GM12878 (cell line): ENCODE measurements around the gene OGFOD2. TPM values are rescaled to one million over a fixed set of nuclear protein-coding genes. Genes with fewer than 3 reads are reported as not detected.

Source experiments
- ATAC-seq: fragments of 200-7000 bp; cut with Tn5 transposase; 3 replicates; pipeline ENCODE4 v1.9.1; 2020; ENCODE audit warnings: mild to moderate bottlenecking, moderate library complexity
- BruUV-seq: library from RNA; stranded (reverse); fragments of 400-500 nt; replicated peaks from 2 replicates; lab custom pipeline; 2021; lab: Mats Ljungman, UMichigan
- CTCF ChIA-PET: fragments of 300-600 bp; sonication (Branson Sonifier 250); formaldehyde crosslinking; extraction: SDS; loops from one replicate; lab custom pipeline; 2021; ENCODE audit warnings: inconsistent platforms; lab: Yijun Ruan, JAX
- POLR2A ChIA-PET: fragments of 350-600 bp; formaldehyde crosslinking; extraction: SDS; loops from one replicate; lab custom pipeline; 2021; ENCODE audit warnings: inconsistent platforms; lab: Charles Lee
- RAD21 ChIA-PET: fragments of 300-600 bp; sonication (Branson Sonifier 250); formaldehyde crosslinking; loops from one replicate; lab custom pipeline; 2023; ENCODE audit warnings: antibody characterized with exemption; ENCODE audit not compliant: unreplicated experiment; lab: Charles Lee
- SMC1A ChIA-PET: fragments of 300-600 bp; sonication (Branson Sonifier 250); formaldehyde crosslinking; loops from one replicate; lab custom pipeline; 2023; ENCODE audit not compliant: unreplicated experiment, uncharacterized antibody; lab: Charles Lee
- DNase-seq: peaks from one replicate; pipeline ENCODE4 v3.0.0-alpha.2; 2011; ENCODE audit warnings: low read depth, low spot score
- FAIRE-seq: peaks from 3 replicates; lab custom pipeline; 2011; peaks lifted over from hg19 to GRCh38; lab: Jason Lieb, UNC
- H2AFZ ChIP-seq: 2 replicates; pipeline ENCODE4 v1.6.0; 2011; ENCODE audit warnings: low read depth, low read length, control low read depth; ENCODE audit not compliant: control insufficient read depth
- H3K27ac ChIP-seq: 2 replicates; pipeline ENCODE4 v1.5.1; 2011; ENCODE audit warnings: control low read depth; ENCODE audit not compliant: control insufficient read depth, insufficient read depth
- H3K27me3 ChIP-seq, 2 experiments: replicated peaks in 1 of 2; 2 replicates each; pipeline versions ENCODE4 v1.6.0 to v1.6.1; 2011; ENCODE audit warnings: low read length in 1 of 2; ENCODE audit not compliant: control insufficient read depth in 2 of 2, insufficient read depth in 2 of 2
- H3K36me3 ChIP-seq, 2 experiments: 2 replicates each; pipeline ENCODE4 v1.5.1; 2011; ENCODE audit warnings: low read length in 1 of 2; ENCODE audit not compliant: control insufficient read depth in 2 of 2, insufficient read depth in 2 of 2
- H3K4me1 ChIP-seq: 2 replicates; pipeline ENCODE4 v1.6.1; 2011; ENCODE audit warnings: mild to moderate bottlenecking, low read length, moderate library complexity, mixed read lengths; ENCODE audit not compliant: control insufficient read depth, insufficient read depth
- H3K4me2 ChIP-seq: 2 replicates; pipeline ENCODE4 v1.6.0; 2011; ENCODE audit warnings: control low read depth; ENCODE audit not compliant: control insufficient read depth, insufficient read depth
- H3K4me3 ChIP-seq: fragments of 200-600 bp; sonication (generic); 2 replicates; pipeline ENCODE4 v1.5.1; 2016
- H3K79me2 ChIP-seq: 2 replicates; pipeline ENCODE4 v1.6.0; 2011; ENCODE audit warnings: low read length; ENCODE audit not compliant: control insufficient read depth, insufficient read depth
- H3K9ac ChIP-seq: 2 replicates; pipeline ENCODE4 v1.8.0; 2011; ENCODE audit warnings: low read length, control low read depth, mixed read lengths; ENCODE audit not compliant: control insufficient read depth, insufficient read depth
- H3K9me3 ChIP-seq: replicated peaks from 3 replicates; pipeline ENCODE4 v1.5.1; 2011; ENCODE audit warnings: mild to moderate bottlenecking, low read length; ENCODE audit not compliant: control insufficient read depth, insufficient read depth
- H4K20me1 ChIP-seq: 2 replicates; pipeline ENCODE4 v1.6.0; 2011; ENCODE audit not compliant: control insufficient read depth, insufficient read depth
- BCL3 ChIP-seq: IDR thresholded peaks from 2 replicates; pipeline ENCODE4 v1.6.1; 2011; ENCODE audit warnings: borderline replicate concordance, low read depth, mild to moderate bottlenecking, moderate library complexity, low read length; ENCODE audit not compliant: insufficient read depth, poor library complexity, severe bottlenecking
- CEBPB ChIP-seq, 2 experiments: fragments of 150-350 bp in 1 of 2; IDR thresholded peaks; 2 replicates each; pipeline ENCODE4 v1.6.1; 2012 to 2014; ENCODE audit warnings: low read depth in 2 of 2, low read length in 2 of 2, borderline replicate concordance in 1 of 2, inconsistent platforms in 1 of 2
- CREM ChIP-seq: IDR thresholded peaks from 2 replicates; pipeline ENCODE4 v1.6.1; 2014; ENCODE audit warnings: antibody characterized with exemption, low read depth
- HDGF ChIP-seq: fragments of 450-650 bp; IDR thresholded peaks from 2 replicates; pipeline ENCODE4 v1.6.1; 2016; ENCODE audit warnings: antibody characterized with exemption
- NKRF ChIP-seq: fragments of 450-650 bp; conservative IDR thresholded peaks from 2 replicates; pipeline ENCODE4 v1.6.1; 2017; ENCODE audit warnings: mild to moderate bottlenecking, moderate library complexity
- NR2C2 ChIP-seq: IDR thresholded peaks from 2 replicates; pipeline ENCODE4 v1.6.1; 2011; ENCODE audit warnings: borderline replicate concordance, low read depth; ENCODE audit not compliant: control insufficient read depth, insufficient read length
- PML ChIP-seq: IDR thresholded peaks from 2 replicates; pipeline ENCODE4 v1.6.1; 2012; ENCODE audit warnings: low read length, inconsistent platforms
- POLR2AphosphoS5 ChIP-seq: IDR thresholded peaks from 2 replicates; pipeline ENCODE4 v1.6.1; 2011; ENCODE audit warnings: mild to moderate bottlenecking, low read length, inconsistent platforms
- RELA ChIP-seq: fragments of 450-650 bp; IDR thresholded peaks from 2 replicates; pipeline ENCODE4 v1.8.0; 2014; ENCODE audit warnings: borderline replicate concordance; ENCODE audit not compliant: partially characterized antibody
- YBX1 ChIP-seq: fragments of 450-650 bp; IDR thresholded peaks from 2 replicates; pipeline ENCODE4 v1.6.1; 2016; ENCODE audit warnings: antibody characterized with exemption
- WGBS: methylation state at CpG from one replicate; pipeline ENCODE4 v1.1.6; 2016; ENCODE audit warnings: low lambda C conversion rate; ENCODE audit not compliant: insufficient replicate concordance, insufficient coverage; ENCODE audit errors: missing lambda C conversion rate; 5-methylcytosine and 5-hydroxymethylcytosine counted together
- in situ Hi-C: fragments of 300-500 bp; cut with MboI; formaldehyde crosslinking; loops from 9 replicates; pipeline ENCODE4 v1.14.3; 2018; ENCODE audit warnings: mixed read lengths
- intact Hi-C: fragments of 100-400 bp; cut with micrococcal nuclease; formaldehyde crosslinking; loops from one replicate; pipeline ENCODE4 v1.14.2; 2022; ENCODE audit not compliant: unreplicated experiment
- polyA plus RNA-seq, 11 experiments: library from polyadenylated mRNA; depleted of rRNA in 4 of 11; unstranded in 6 of 11; stranded (reverse) in 5 of 11; fragments of >200 nt; fragmentation: Nextera tagmentation in 4 of 11; fragmentation: Illumina TruSeq in 1 of 11; extraction: Ambion mirVana in 4 of 11; extraction: Trizol in 1 of 11; gene quantifications; 1 replicate in 1 of 11; 2 replicates in 10 of 11; pipeline versions ENCODE4 v1.2.1 to v1.2.3, GENCODE V29; 2011 to 2016; ENCODE audit warnings: inconsistent platforms in 2 of 11, missing spikeins in 2 of 11, low read depth in 1 of 11
- total RNA-seq, 4 experiments: library from RNA; depleted of rRNA in 3 of 4; stranded (reverse); fragments of >200 nt in 3 of 4; fragmentation: Illumina TruSeq in 1 of 4; extraction: Trizol in 1 of 4; gene quantifications; 2 replicates each; pipeline versions ENCODE4 v1.2.1 to v1.2.3, GENCODE V29; 2013 to 2021
- TF ChIP-seq, protein P1 (sequence below): IDR thresholded peaks from 2 replicates; pipeline ENCODE4 v1.6.1; 2012; ENCODE audit warnings: low read depth, low read length, improper control_type of control experiment

OGFOD2 gene
- total and polyA plus RNA-seq, 10 of the 15 experiments (the other 5 are each of a cell fraction or from before 2014, with no cell fraction given): 0.93 to 29.2 (median 16.3) TPM

DNA sequence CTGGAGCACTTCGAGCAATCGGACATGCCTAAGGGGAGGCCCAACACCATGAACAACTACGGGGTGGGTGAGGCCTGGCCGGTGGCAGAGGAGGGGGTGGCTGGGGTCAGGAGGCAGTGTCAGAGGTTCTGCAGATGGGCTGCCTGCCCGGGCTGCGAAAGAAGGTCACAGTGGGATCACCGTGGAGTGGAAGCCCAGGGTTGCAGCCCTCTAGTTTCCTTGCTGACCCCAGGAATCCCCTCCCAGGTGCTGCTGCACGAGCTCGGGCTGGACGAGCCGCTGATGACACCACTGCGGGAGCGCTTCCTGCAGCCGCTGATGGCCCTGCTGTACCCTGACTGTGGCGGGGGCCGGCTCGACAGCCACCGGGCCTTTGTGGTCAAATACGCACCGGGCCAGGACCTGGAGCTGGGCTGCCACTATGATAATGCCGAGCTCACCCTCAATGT, 3.5 kb downstream of the OGFOD2 start (continued):
- no peak for TF ChIP-seq BCL3
- TF ChIP-seq CREM: no peak
- no peak for TF ChIP-seq NKRF

DNA sequence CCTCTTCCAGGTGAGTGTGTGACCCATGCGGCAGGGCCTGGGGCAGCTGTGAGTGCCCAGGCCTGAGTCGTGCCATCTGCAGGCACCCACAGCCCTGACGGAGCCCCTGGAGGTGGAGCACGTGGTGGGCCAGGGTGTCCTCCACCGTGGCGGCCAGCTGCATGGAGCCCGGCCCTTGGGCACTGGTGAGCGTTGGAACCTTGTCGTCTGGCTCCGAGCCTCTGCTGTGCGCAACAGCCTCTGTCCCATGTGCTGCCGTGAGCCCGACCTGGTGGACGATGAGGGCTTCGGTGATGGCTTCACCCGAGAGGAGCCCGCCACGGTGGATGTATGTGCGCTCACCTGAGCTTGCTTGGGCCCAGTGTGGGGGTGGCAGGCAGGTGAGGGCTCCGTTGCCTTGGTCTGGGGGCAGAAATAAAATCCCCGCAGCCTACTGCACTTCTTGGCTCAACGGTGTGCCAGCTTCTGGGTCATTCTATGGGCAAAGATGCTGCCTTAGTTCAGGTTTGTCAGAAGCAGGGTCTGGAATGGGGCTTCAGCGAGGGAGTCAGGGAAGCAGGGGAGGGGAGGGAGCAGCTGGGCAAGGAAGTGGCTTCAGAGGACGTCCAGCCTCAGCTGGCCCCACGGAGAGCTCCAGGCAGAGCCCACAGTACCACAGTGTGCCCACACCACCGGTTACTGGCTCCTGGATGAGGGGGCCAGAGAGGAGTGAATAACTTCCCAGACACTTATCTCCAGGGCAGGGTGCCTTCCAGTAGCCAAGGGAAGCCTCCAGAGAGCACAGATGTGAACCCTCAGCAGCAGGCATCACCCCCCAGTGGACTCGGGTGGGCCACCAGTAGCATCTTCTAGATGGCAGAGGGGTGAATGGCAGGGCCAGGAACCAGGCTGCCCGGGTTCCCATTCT, 4.2 kb downstream of the OGFOD2 start:
- Histone ChIP-seq H3K79me2 (peaks cover 39% of the 10 kb centered on the region), H2AFZ (peak overlapping the region; percentile 80; the same call in 1 of the 2 replicates), H3K4me3 (peak overlapping the region; percentile 96), H3K4me1 (peaks cover 30% of the 10 kb centered on the region), H4K20me1 (no peaks in the 10 kb centered on the region), H3K9ac (peak overlapping the region; percentile 83), H3K27ac (peak overlapping the region; percentile 75), H3K27me3 (no peaks in the 10 kb centered on the region), H3K36me3 (peaks cover 0 to 6% of the 10 kb centered on the region in 2 experiments; a peak in 2 of 4 replicates), H3K9me3 (no peaks in the 10 kb centered on the region), H3K4me2 (peak overlapping the region; percentile 82)
- in situ Hi-C loops: loop anchor here (5.0 kb wide), 1 partner anchor 253 kb away; the partner anchor contains the start of genes MPHOSPH9 and MTRFR
- no peak for ATAC-seq
- FAIRE-seq: no peak
- no peak for DNase-seq
- intact Hi-C loops: no loop called here
- BruUV-seq: no TSS peak
- ChIA-PET SMC1A (interaction anchor here (0.7 to 1.7 kb wide), 4 partner anchors 9 to 258 kb away, joined by 3 read pairs; no protein-coding TSS in a partner anchor), POLR2A (interaction anchor here (0.6 to 2.0 kb wide), 3 partner anchors 10 to 253 kb away, joined by 3 to 8 read pairs (median 6); partner anchors contain the start of genes MPHOSPH9 and MTRFR), RAD21 (interaction anchor here (0.6 to 1.6 kb wide), 2 partner anchors 11 to 259 kb away, joined by 3 to 5 read pairs; no protein-coding TSS in a partner anchor), CTCF (interaction anchor here (1.0 to 2.1 kb wide), 2 partner anchors 258 to 604 kb away, joined by 3 to 7 read pairs; no protein-coding TSS in a partner anchor)
- WGBS: 69% methylated on average over 24 of the region's 28 CpGs
- TF ChIP-seq POLR2AphosphoS5 (no peak), RELA (no peak), NR2C2 (no peak), PML (no peak), CEBPB (IDR thresholded peaks at IDR 0.05; ENCODE audit: borderline replicate concordance in 1 of 2, low read depth in 2 of 2, low read length in 2 of 2) (no peak), HDGF (no peak), YBX1 (no peak)
- TF ChIP-seq, protein P1, sequence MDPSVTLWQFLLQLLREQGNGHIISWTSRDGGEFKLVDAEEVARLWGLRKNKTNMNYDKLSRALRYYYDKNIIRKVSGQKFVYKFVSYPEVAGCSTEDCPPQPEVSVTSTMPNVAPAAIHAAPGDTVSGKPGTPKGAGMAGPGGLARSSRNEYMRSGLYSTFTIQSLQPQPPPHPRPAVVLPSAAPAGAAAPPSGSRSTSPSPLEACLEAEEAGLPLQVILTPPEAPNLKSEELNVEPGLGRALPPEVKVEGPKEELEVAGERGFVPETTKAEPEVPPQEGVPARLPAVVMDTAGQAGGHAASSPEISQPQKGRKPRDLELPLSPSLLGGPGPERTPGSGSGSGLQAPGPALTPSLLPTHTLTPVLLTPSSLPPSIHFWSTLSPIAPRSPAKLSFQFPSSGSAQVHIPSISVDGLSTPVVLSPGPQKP: no peak
